ENCODE data around the gene IL36B.

IL36B gene

DNA sequence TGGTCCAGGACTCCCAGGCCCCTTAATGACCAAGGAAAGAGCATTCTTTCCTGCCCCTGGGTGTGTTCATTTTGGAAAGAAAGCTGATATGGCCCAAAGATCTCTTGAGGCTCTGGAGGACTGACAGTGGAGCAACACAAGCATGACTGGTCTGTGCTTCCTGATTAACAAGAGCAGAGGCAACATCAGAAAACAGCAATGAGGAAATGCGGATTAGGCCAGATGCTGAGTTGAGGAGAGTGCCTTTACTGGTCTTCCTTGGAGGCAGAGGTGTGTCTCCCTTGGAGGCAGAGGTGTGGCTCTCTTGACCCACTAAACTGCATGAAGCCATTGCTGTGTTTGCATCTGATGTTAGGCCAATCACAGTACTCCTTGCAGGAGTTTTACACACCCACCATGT is 19.9 kb downstream of the IL36B start:
- ATAC-seq: no peak
- TF ChIP-seq GLIS3 (CRISPR knock-in tag; IDR thresholded peaks at IDR 0.05) (no peak), TCF4 (CRISPR knock-in tag; IDR thresholded peaks at IDR 0.05; ENCODE audit: borderline replicate concordance) (no peak), ZFP30 (CRISPR knock-in tag; IDR thresholded peaks at IDR 0.05) (no peak), OSR1 (CRISPR knock-in tag; IDR thresholded peaks at IDR 0.05) (no peak), ZC3H10 (CRISPR knock-in tag; IDR thresholded peaks at IDR 0.05) (no peak), ZFP3 (CRISPR knock-in tag; IDR thresholded peaks at IDR 0.05) (no peak), CSRNP3 (CRISPR knock-in tag; IDR thresholded peaks at IDR 0.05) (no peak), ESRRG (CRISPR knock-in tag; IDR thresholded peaks at IDR 0.05) (no peak), ZNF70 (CRISPR knock-in tag; IDR thresholded peaks at IDR 0.05) (no peak), TOX (CRISPR knock-in tag; IDR thresholded peaks at IDR 0.05; ENCODE audit: borderline replicate concordance) (no peak)
- TF ChIP-seq, protein P1, sequence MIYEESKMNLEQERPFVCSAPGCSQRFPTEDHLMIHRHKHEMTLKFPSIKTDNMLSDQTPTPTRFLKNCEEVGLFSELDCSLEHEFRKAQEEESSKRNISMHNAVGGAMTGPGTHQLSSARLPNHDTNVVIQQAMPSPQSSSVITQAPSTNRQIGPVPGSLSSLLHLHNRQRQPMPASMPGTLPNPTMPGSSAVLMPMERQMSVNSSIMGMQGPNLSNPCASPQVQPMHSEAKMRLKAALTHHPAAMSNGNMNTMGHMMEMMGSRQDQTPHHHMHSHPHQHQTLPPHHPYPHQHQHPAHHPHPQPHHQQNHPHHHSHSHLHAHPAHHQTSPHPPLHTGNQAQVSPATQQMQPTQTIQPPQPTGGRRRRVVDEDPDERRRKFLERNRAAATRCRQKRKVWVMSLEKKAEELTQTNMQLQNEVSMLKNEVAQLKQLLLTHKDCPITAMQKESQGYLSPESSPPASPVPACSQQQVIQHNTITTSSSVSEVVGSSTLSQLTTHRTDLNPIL (CRISPR knock-in tag; IDR thresholded peaks at IDR 0.05; ENCODE audit: low read depth): no peak

DNA sequence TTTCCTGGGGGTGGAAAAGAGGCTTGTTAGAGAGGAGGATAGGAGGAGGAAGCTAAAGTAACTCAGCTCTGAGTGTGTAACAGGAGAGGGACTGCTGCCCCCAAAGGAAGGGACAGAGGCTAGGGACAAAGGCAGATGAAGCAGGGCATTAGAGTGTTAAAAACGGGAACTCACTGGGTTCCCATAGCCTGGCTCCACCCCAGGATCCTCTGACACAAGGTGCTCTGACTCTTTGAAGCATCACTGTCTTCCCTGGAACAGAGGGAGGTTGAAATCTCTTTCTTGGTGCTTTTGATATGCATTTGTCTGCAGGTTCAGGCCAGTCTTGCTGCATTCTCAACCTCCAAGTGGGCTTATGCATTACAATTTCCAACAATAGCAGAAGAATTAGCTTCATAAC is 24.6 kb downstream of the IL36B start:
- TF ChIP-seq SNAI2 (CRISPR knock-in tag; IDR thresholded peaks at IDR 0.05) (no peak), POU6F1 (CRISPR knock-in tag; IDR thresholded peaks at IDR 0.05; ENCODE audit: borderline replicate concordance, low read depth) (no peak), ZNF70 (CRISPR knock-in tag; IDR thresholded peaks at IDR 0.05) (no peak), CSDC2 (CRISPR knock-in tag; IDR thresholded peaks at IDR 0.05) (no peak), CSRNP3 (CRISPR knock-in tag; IDR thresholded peaks at IDR 0.05) (no peak), ESRRG (CRISPR knock-in tag; IDR thresholded peaks at IDR 0.05) (no peak), TCF4 (CRISPR knock-in tag; IDR thresholded peaks at IDR 0.05; ENCODE audit: borderline replicate concordance) (no peak), TOX (CRISPR knock-in tag; IDR thresholded peaks at IDR 0.05; ENCODE audit: borderline replicate concordance) (no peak)
- TF ChIP-seq, protein P1 (CRISPR knock-in tag; IDR thresholded peaks at IDR 0.05; ENCODE audit: low read depth): no peak
- TF ChIP-seq, protein P2, sequence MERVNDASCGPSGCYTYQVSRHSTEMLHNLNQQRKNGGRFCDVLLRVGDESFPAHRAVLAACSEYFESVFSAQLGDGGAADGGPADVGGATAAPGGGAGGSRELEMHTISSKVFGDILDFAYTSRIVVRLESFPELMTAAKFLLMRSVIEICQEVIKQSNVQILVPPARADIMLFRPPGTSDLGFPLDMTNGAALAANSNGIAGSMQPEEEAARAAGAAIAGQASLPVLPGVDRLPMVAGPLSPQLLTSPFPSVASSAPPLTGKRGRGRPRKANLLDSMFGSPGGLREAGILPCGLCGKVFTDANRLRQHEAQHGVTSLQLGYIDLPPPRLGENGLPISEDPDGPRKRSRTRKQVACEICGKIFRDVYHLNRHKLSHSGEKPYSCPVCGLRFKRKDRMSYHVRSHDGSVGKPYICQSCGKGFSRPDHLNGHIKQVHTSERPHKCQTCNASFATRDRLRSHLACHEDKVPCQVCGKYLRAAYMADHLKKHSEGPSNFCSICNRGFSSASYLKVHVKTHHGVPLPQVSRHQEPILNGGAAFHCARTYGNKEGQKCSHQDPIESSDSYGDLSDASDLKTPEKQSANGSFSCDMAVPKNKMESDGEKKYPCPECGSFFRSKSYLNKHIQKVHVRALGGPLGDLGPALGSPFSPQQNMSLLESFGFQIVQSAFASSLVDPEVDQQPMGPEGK (CRISPR knock-in tag; IDR thresholded peaks at IDR 0.05; ENCODE audit: borderline replicate concordance): no peak

DNA sequence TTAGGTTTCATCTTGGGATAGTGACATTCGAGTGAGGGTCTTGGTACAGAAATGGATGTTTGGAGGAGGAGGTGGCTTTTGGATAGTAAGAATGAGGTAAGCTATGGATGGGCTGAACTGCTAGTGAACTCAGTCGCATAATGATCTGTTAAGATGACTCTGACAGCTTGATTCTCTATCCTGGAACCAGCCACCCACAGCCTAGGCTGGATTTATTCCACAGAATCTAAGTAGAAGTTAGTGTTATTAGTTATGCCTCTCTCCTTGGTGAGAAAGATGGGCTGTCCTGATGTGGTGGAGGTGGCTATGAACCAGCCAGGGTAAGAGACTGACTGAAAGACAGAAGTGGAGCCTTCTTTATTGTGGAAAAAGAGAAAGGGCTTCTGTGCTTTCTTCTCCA is 25.0 kb downstream of the IL36B start:
- ATAC-seq: no peak
- TF ChIP-seq PPARA (CRISPR knock-in tag; IDR thresholded peaks at IDR 0.05; ENCODE audit: borderline replicate concordance) (no peak), ARNTL (CRISPR knock-in tag; IDR thresholded peaks at IDR 0.05; ENCODE audit: borderline replicate concordance, low read depth) (no peak), CSDC2 (CRISPR knock-in tag; IDR thresholded peaks at IDR 0.05) (no peak), ZNF565 (CRISPR knock-in tag; conservative IDR thresholded peaks at IDR 0.05; ENCODE audit: low read depth) (no peak), TOX (CRISPR knock-in tag; IDR thresholded peaks at IDR 0.05; ENCODE audit: borderline replicate concordance) (no peak), RARB (CRISPR knock-in tag; IDR thresholded peaks at IDR 0.05) (no peak)
- TF ChIP-seq, protein P2 (CRISPR knock-in tag; IDR thresholded peaks at IDR 0.05; ENCODE audit: borderline replicate concordance): no peak

More for the DNA sequence above, 24.6 kb downstream of the IL36B start:
- ATAC-seq: no peak
